BLaER1 treated with 17β-estradiol and CSF1 and Interleukin-3, amounts not matched to agents 10 nM and 100 nM (cell line): ENCODE measurements around the gene GNL3L.
"Not testable (repeated sequence)": the region's sequence is repeated elsewhere in the genome, so short reads cannot be mapped to it uniquely, and the experiment has no call there.

Experiments used
- H3K27ac ChIP-seq, 11 experiments: shearing (Covaris generic); formaldehyde crosslinking; 2 replicates each; pipeline ENCODE4 v1.8.1; 2022
- H3K27me3 ChIP-seq, 11 experiments: shearing (Covaris generic); formaldehyde crosslinking; 2 replicates each; pipeline ENCODE4 v1.8.1; 2022
- H3K36me3 ChIP-seq, 11 experiments: shearing (Covaris generic); formaldehyde crosslinking; 2 replicates each; pipeline ENCODE4 v1.8.1; 2022
- H3K4me1 ChIP-seq, 10 experiments: shearing (Covaris generic); formaldehyde crosslinking; 2 replicates each; pipeline ENCODE4 v1.8.1; 2022
- H3K4me2 ChIP-seq, 11 experiments: shearing (Covaris generic); formaldehyde crosslinking; 2 replicates each; pipeline ENCODE4 v1.8.1; 2022
- H3K4me3 ChIP-seq, 10 experiments: shearing (Covaris generic); formaldehyde crosslinking; 2 replicates each; pipeline ENCODE4 v1.8.1; 2022
- H3K9ac ChIP-seq, 11 experiments: shearing (Covaris generic); formaldehyde crosslinking; 2 replicates each; pipeline ENCODE4 v1.8.1; 2022
- H3K9me3 ChIP-seq, 11 experiments: shearing (Covaris generic); formaldehyde crosslinking; replicated peaks in 1 of 11; 2 replicates each; pipeline ENCODE4 v1.8.1; 2022
- H4K20me1 ChIP-seq, 11 experiments: shearing (Covaris generic); formaldehyde crosslinking; 2 replicates each; pipeline ENCODE4 v1.8.1; 2022
- Cebpa-rat ChIP-seq, 11 experiments: shearing (Covaris generic); IDR thresholded peaks; 2 replicates each; pipeline ENCODE4 v1.8.1; 2022

Gene GNL3L

DNA sequence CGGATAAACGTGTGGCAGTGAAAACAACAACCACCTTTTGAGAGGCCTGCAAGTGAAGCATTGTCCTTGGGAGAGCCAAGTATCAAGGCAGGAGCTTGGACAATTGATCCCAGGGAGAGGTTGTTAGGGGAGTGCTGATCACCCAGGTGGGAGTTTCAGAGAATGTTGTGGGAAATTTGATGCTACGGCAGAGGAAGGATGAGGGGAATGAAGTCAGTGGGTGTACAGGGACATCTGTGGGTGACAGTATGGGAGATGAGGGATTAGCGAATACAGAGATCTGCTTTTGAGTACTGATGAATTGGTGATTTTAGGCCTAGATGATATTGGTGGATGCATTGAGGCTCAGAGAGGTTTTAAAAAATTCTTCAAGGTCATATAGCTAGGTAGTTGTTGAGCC is 4.3 kb downstream of the GNL3L start:
- H3K27ac ChIP-seq = no peak overlapping the region
- 0 out of 22 replicates have a peak overlapping the region, but pooled peaks of 1 of the 11 experiments have one; percentile 23 for H3K9ac ChIP-seq
- H4K20me1 ChIP-seq = peaks cover 0 to 51% (median 22%) of the 10 kb centered on the region in 11 experiments; a peak in 18 of 22 replicates
- peaks cover 16 to 23% (median 19%) of the 10 kb centered on the region in 10 experiments for H3K4me1 ChIP-seq
- H3K27me3 ChIP-seq = peaks cover 35 to 90% (median 69%) of the 10 kb centered on the region in 11 experiments
- no peak overlapping the region for H3K4me3 ChIP-seq
- TF ChIP-seq Cebpa-rat (IDR thresholded peaks at IDR 0.05) = no peak
- peaks cover 23 to 66% (median 45%) of the 10 kb centered on the region in 11 experiments for H3K36me3 ChIP-seq
- H3K4me2 ChIP-seq = peak overlapping the region in 3 of 11 experiments; percentile 5 to 17 (median 10); a peak in 4 of 22 replicates
- peaks cover 4 to 14% (median 6%) of the 10 kb centered on the region in 11 experiments; a peak in 15 of 22 replicates for H3K9me3 ChIP-seq

DNA sequence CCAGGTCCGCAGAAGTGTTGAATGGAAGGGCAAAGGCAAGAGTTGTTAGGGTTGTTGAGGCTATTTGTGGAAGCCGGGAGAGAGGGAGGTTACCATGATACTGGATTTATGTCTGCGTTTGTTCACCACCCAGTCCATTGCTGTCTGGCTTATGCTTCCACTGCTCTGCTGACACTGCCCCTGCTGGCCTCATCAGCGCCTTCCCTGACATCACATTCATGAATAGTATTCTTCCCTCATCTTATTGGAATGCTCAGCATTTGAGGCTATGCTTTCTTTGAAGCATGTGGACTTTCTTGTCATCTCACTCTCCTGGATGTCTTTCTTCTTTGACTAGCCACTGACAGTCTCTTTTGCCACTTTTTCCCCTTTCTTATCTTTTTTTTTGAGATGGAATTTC is 10.3 kb downstream of the GNL3L start:
- Histone ChIP-seq H3K4me3 (no peak overlapping the region), H4K20me1 (peaks cover 0 to 54% (median 36%) of the 10 kb centered on the region in 11 experiments; a peak in 15 of 22 replicates), H3K9ac (no peak overlapping the region), H3K4me1 (no peaks in the 10 kb centered on the region), H3K36me3 (peaks cover 67 to 86% (median 79%) of the 10 kb centered on the region in 11 experiments), H3K27ac (no peak overlapping the region), H3K27me3 (peaks cover 43 to 89% (median 76%) of the 10 kb centered on the region in 11 experiments), H3K4me2 (no peak overlapping the region), H3K9me3 (peaks cover 0 to 4% (median 0%) of the 10 kb centered on the region in 11 experiments; a peak in 2 of 22 replicates)
- no peak for TF ChIP-seq Cebpa-rat (IDR thresholded peaks at IDR 0.05)

- H3K4me2 ChIP-seq, H3K9ac ChIP-seq, H3K9me3 ChIP-seq, H3K27ac ChIP-seq, H3K4me3 ChIP-seq, H3K4me1 ChIP-seq: not testable (repeated sequence)
- Histone ChIP-seq H3K27me3 (peaks cover 38 to 91% (median 77%) of the 10 kb centered on the region in 11 experiments), H4K20me1 (peaks cover 0 to 40% (median 25%) of the 10 kb centered on the region in 11 experiments; a peak in 14 of 22 replicates), H3K36me3 (peaks cover 80 to 95% (median 91%) of the 10 kb centered on the region in 11 experiments)
Measured at GRCh38 chrX:54542239-54542638, 12.2 kb downstream of the GNL3L start.

GRCh38 chrX:54550821-54551220 is 20.8 kb downstream of the GNL3L start:
- H3K4me2 ChIP-seq = no peak overlapping the region
- TF ChIP-seq Cebpa-rat (IDR thresholded peaks at IDR 0.05) = no peak
- peaks cover 71 to 100% (median 94%) of the 10 kb centered on the region in 11 experiments for H3K36me3 ChIP-seq
- peaks cover 50 to 99% (median 87%) of the 10 kb centered on the region in 11 experiments; a peak in 21 of 22 replicates for H3K27me3 ChIP-seq
- H4K20me1 ChIP-seq = peaks cover 0 to 81% (median 23%) of the 10 kb centered on the region in 11 experiments; a peak in 14 of 22 replicates
- no peaks in the 10 kb centered on the region for H3K4me1 ChIP-seq
- no peaks in the 10 kb centered on the region; a peak in 1 of 22 replicates for H3K9me3 ChIP-seq
- no peak overlapping the region for H3K9ac ChIP-seq
- H3K27ac ChIP-seq = no peak overlapping the region
- H3K4me3 ChIP-seq = no peak overlapping the region

DNA sequence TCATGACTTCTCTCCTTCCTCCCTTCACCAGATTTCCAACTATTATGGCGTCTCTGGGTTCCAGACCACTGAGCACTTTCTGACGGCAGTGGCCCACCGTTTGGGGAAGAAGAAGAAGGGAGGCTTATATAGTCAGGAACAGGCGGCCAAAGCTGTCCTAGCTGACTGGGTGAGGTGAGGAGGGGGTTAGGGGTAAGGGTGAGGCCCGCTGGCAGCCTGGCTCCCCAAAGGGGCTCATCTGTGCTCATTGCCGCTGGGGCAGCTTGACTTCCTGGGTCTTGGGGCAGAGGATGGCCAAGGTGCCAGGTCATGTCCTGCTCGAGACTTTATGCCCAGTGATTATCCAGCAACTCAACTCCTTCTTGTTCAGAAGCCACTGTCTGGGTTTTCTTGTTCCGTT is 21.8 kb downstream of the GNL3L start:
- H3K4me3 ChIP-seq = no peak overlapping the region
- H3K9me3 ChIP-seq = no peaks in the 10 kb centered on the region; a peak in 1 of 22 replicates
- no peak overlapping the region for H3K9ac ChIP-seq
- peaks cover 71 to 100% (median 94%) of the 10 kb centered on the region in 11 experiments for H3K36me3 ChIP-seq
- no peak for TF ChIP-seq Cebpa-rat (IDR thresholded peaks at IDR 0.05)
- H3K27ac ChIP-seq = no peak overlapping the region
- H3K4me2 ChIP-seq = no peak overlapping the region
- peaks cover 53 to 98% (median 87%) of the 10 kb centered on the region in 11 experiments; a peak in 21 of 22 replicates for H3K27me3 ChIP-seq
- H4K20me1 ChIP-seq = peaks cover 0 to 87% (median 23%) of the 10 kb centered on the region in 11 experiments; a peak in 14 of 22 replicates
- H3K4me1 ChIP-seq = no peaks in the 10 kb centered on the region

DNA sequence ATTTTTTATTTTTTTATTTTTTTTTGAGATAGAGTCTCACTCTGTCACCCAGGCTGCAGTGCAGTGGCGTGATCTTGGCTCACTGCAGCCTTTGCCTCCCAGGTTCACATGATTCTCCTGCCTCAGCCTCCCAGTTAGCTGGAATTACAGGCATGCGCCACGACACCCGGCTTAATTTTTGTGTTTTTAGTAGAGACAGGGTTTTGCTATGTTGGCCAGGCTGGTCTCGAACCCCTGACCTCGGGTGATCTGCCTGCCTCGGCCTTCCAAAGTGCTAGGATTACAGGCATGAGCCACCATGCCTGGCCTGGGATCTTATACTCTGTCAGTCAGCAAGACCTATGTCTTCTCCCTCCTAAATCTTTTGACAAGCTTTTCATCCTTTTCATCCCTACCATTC is 25.0 kb downstream of the GNL3L start:
- not testable (repeated sequence) for H3K9ac ChIP-seq, H3K4me3 ChIP-seq, H3K27ac ChIP-seq, H3K4me2 ChIP-seq, H3K4me1 ChIP-seq, H3K9me3 ChIP-seq
- peaks cover 63 to 100% (median 90%) of the 10 kb centered on the region in 11 experiments for H3K36me3 ChIP-seq
- peaks cover 0 to 57% (median 23%) of the 10 kb centered on the region in 11 experiments; a peak in 14 of 22 replicates for H4K20me1 ChIP-seq
- peaks cover 49 to 93% (median 73%) of the 10 kb centered on the region in 11 experiments; a peak in 21 of 22 replicates for H3K27me3 ChIP-seq

DNA sequence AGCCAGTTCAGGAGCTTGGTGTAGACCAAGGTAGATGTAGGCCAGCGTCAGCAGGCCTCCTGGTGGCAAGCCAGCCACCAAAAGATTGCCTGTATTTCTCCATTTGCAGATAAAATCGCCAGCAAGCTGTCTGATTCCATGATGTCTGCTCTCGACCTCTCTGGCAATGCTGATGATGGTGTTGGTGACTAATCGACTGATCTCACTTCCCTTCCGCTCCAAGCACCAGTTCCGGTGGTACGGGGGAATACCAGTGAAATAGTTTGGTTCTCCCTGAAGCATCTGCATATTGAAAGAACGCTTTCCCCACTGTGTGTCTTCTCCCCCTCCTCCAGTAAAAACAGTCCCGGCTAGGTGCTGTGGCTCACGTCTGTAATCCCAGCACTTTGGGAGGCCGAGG is 30.4 kb downstream of the GNL3L start:
- Histone ChIP-seq H3K9ac (no peak overlapping the region), H3K36me3 (peaks cover 64 to 97% (median 79%) of the 10 kb centered on the region in 11 experiments), H3K9me3 (0 out of 22 replicates have a peak, but pooled peaks cover 0 to 4% (median 0%) of the 10 kb centered on the region in 11 experiments), H3K4me3 (no peak overlapping the region), H3K4me1 (no peaks in the 10 kb centered on the region), H3K4me2 (no peak overlapping the region), H3K27me3 (peaks cover 33 to 94% (median 76%) of the 10 kb centered on the region in 11 experiments; a peak in 21 of 22 replicates), H3K27ac (no peak overlapping the region), H4K20me1 (peaks cover 0 to 10% (median 0%) of the 10 kb centered on the region in 11 experiments; a peak in 3 of 22 replicates)
- no peak for TF ChIP-seq Cebpa-rat (IDR thresholded peaks at IDR 0.05)

DNA sequence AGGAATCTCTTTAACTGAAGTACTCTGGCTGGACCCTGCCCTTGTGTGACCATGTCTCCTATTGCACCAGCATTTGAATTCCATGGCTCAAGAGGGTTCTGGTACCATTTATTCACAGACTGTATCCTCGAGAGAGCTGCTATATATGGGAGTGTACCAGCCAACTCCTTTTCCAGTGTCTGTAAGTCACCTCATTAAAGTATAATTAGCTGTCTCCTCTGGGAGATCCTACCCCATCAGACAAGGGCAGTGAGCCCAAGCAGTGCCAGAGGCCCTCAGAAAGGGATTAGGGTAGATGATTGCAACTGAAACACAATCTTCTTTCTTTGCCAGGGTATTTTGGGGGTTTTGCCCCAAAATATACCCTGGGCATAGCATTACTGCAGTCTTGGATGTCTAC is 31.6 kb downstream of the GNL3L start:
- Histone ChIP-seq H3K4me2 (no peak overlapping the region), H3K9ac (no peak overlapping the region), H3K36me3 (peaks cover 56 to 97% (median 71%) of the 10 kb centered on the region in 11 experiments), H3K4me3 (no peak overlapping the region), H4K20me1 (peaks cover 0 to under 1% (median 0%) of the 10 kb centered on the region in 11 experiments; a peak in 2 of 22 replicates), H3K27ac (no peak overlapping the region), H3K27me3 (peaks cover 43 to 95% (median 77%) of the 10 kb centered on the region in 11 experiments), H3K4me1 (no peaks in the 10 kb centered on the region), H3K9me3 (0 out of 22 replicates have a peak, but pooled peaks cover 0 to 6% (median 0%) of the 10 kb centered on the region in 11 experiments)
- TF ChIP-seq Cebpa-rat (IDR thresholded peaks at IDR 0.05) = no peak

DNA sequence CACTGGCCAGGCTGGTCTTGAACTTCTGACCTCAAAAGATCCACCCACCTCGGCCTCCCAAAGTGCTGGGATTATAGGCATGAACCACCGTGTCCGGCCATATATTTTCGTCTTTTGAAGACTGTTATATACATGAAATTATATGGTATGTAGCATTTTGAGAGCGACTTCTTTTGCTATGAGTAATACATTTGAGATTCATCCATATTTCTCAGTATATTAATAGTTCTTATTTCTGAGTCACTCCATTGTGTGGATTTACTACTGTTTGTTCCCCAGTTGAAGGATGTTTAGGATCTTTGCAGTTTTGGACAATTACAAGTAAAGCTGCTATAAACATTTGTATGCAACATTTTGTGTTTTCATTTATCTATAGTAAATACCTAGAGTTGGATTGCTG is 34.9 kb downstream of the GNL3L start:
- Histone ChIP-seq H3K4me2 (no peak overlapping the region), H3K9ac (no peak overlapping the region), H3K4me1 (no peaks in the 10 kb centered on the region), H4K20me1 (no peaks in the 10 kb centered on the region; a peak in 1 of 22 replicates), H3K9me3 (peaks cover 18 to 32% (median 19%) of the 10 kb centered on the region in 11 experiments), H3K27ac (no peak overlapping the region), H3K36me3 (peaks cover 42 to 98% (median 62%) of the 10 kb centered on the region in 11 experiments), H3K4me3 (no peak overlapping the region), H3K27me3 (peaks cover 52 to 100% (median 90%) of the 10 kb centered on the region in 11 experiments)
- TF ChIP-seq Cebpa-rat (IDR thresholded peaks at IDR 0.05) = no peak
